NCI-H146 treated with DMSO at 0.1 percent for 48 hours (cell line): ENCODE data around the gene TBX19.

Experiments
- DNase-seq: peaks from one replicate; lab custom pipeline; 2025; ENCODE audit not compliant: unreplicated experiment; lab: John Stamatoyannopoulos, UW

TBX19 gene

GRCh38 chr1:168280296-168280927 is at the start of gene TBX19:
Gene TBX19 (plus strand): TSS chr1:168280877. CDS start chr1:168281091, 214 bp downstream.
- no peak for DNase-seq

- DNase-seq, result peak; percentile 11
Measured at GRCh38 chr1:168234846-168235547, 45.7 kb upstream of the TBX19 start.

- DNase-seq, result no peak
Measured at GRCh38 chr1:168235548-168235885, 45.2 kb upstream of the TBX19 start.

- no peak for DNase-seq
Measured at GRCh38 chr1:168235937-168236336, 44.7 kb upstream of the TBX19 start.

GRCh38 chr1:168236836-168237611 is 43.7 kb upstream of the TBX19 start:
- no peak for DNase-seq

GRCh38 chr1:168243198-168243597 is 37.5 kb upstream of the TBX19 start:
- peak; percentile 65 for DNase-seq

GRCh38 chr1:168243636-168244212 is 37.0 kb upstream of the TBX19 start:
- DNase-seq, result no peak

GRCh38 chr1:168245042-168245441 is 35.6 kb upstream of the TBX19 start:
- DNase-seq, result no peak

- no peak for DNase-seq
Measured at GRCh38 chr1:168246506-168246905, 34.2 kb upstream of the TBX19 start.

- DNase-seq, result no peak
Measured at GRCh38 chr1:168252204-168252733, 28.4 kb upstream of the TBX19 start.

GRCh38 chr1:168256164-168256563 is 24.5 kb upstream of the TBX19 start:
- DNase-seq, result no peak

GRCh38 chr1:168257397-168257796 is 23.3 kb upstream of the TBX19 start:
- DNase-seq, result no peak

GRCh38 chr1:168259567-168259966 is 21.1 kb upstream of the TBX19 start:
- DNase-seq, result no peak

GRCh38 chr1:168260393-168260792 is 20.3 kb upstream of the TBX19 start:
- peak; percentile 83 for DNase-seq

- DNase-seq, result no peak
Measured at GRCh38 chr1:168261390-168261789, 19.3 kb upstream of the TBX19 start.

GRCh38 chr1:168263130-168263529 is 17.5 kb upstream of the TBX19 start:
- DNase-seq, result no peak

GRCh38 chr1:168264296-168264695 is 16.4 kb upstream of the TBX19 start:
- DNase-seq, result no peak

GRCh38 chr1:168265596-168265995 is 15.1 kb upstream of the TBX19 start:
- no peak for DNase-seq

- DNase-seq, result no peak
Measured at GRCh38 chr1:168266644-168267186, 14.0 kb upstream of the TBX19 start.

GRCh38 chr1:168271636-168272035 is 9.0 kb upstream of the TBX19 start:
- DNase-seq, result no peak

GRCh38 chr1:168273575-168273974 is 7.1 kb upstream of the TBX19 start:
- no peak for DNase-seq
